DMS153 treated with DMSO at 0.1 percent for 48 hours (cell line): ENCODE measurements around the gene ITPR1.
"Not testable (repeated sequence)": the region's sequence is repeated elsewhere in the genome, so short reads cannot be mapped to it uniquely, and the experiment has no call there.

Experiments used
- DNase-seq: peaks from one replicate; lab custom pipeline; 2025; ENCODE audit not compliant: unreplicated experiment; lab: John Stamatoyannopoulos, UW

ITPR1 gene

GRCh38 chr3:4753073-4753691, 260.0 kb downstream of the ITPR1 start:
- no peak for DNase-seq

- no peak for DNase-seq
Measured at GRCh38 chr3:4754180-4755086, 261.3 kb downstream of the ITPR1 start.

GRCh38 chr3:4755566-4755965, 262.4 kb downstream of the ITPR1 start:
- DNase-seq, result no peak

GRCh38 chr3:4756057-4756775, 263.1 kb downstream of the ITPR1 start:
- no peak for DNase-seq

- peak; percentile 68 for DNase-seq
Measured at GRCh38 chr3:4756855-4757574, 263.9 kb downstream of the ITPR1 start.

- no peak for DNase-seq
Measured at GRCh38 chr3:4757575-4758248, 264.6 kb downstream of the ITPR1 start.

- no peak for DNase-seq
Measured at GRCh38 chr3:4758249-4758860, 265.2 kb downstream of the ITPR1 start.

GRCh38 chr3:4758957-4759656, 266.0 kb downstream of the ITPR1 start:
- no peak for DNase-seq

- no peak for DNase-seq
Measured at GRCh38 chr3:4759689-4760312, 266.7 kb downstream of the ITPR1 start.

GRCh38 chr3:4761759-4762158, 268.6 kb downstream of the ITPR1 start:
- no peak for DNase-seq

GRCh38 chr3:4762481-4763230, 269.5 kb downstream of the ITPR1 start:
- DNase-seq, result not testable (repeated sequence)

- no peak for DNase-seq
Measured at GRCh38 chr3:4763604-4764247, 270.6 kb downstream of the ITPR1 start.

GRCh38 chr3:4765212-4765611, 272.1 kb downstream of the ITPR1 start:
- no peak for DNase-seq

- no peak for DNase-seq
Measured at GRCh38 chr3:4766263-4766662, 273.1 kb downstream of the ITPR1 start.

- DNase-seq, result no peak
Measured at GRCh38 chr3:4766716-4767499, 273.8 kb downstream of the ITPR1 start.

- no peak for DNase-seq
Measured at GRCh38 chr3:4768021-4768420, 274.9 kb downstream of the ITPR1 start.

- no peak for DNase-seq
Measured at GRCh38 chr3:4768521-4768920, 275.4 kb downstream of the ITPR1 start.
